ELR (cell line): ENCODE measurements around the gene LEF1.

Experiments
- DNase-seq: peaks from one replicate; pipeline ENCODE4 v3.0.0-alpha.2; 2015; ENCODE audit warnings: low read depth

The LEF1 gene

DNA sequence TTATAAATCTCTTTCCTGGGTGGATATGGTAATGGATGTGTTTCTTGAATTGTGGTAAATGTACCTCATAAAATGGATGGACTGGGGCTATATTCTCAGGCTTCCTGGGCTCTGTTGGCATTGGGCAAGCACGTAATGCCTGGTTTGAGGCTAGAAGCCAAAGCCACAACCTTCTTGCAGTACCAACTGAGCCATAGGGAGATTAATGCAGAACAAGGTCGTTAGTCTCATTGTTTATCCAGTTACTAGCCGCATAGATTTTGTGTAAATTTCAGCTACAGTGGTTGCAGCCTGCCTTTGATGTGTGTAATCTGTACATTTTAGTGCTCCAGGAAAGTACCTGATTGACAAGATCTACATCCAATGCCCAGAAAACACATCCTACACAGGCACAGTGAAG, 7.2 kb upstream of the LEF1 start:
- DNase-seq = no peak

DNA sequence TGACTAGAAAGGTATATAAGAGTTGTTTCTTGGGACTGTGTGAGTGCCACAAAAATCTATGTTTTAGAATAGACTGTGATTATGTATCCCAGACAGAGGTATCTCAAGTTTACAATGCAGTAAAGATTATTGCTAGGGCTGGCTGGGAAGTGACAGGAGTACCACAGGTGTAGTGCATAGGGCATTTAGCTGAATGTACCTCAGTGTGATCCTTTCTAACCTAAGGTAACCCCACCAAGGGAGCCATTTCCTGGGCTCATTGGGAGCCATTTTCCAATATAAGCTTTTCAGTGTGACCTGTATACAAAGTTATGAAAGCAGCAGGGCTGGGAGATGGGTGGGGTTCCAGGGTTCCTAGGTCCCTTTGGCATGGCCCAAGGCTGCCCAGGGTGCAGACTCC, 6.1 kb upstream of the LEF1 start:
- no peak for DNase-seq

DNA sequence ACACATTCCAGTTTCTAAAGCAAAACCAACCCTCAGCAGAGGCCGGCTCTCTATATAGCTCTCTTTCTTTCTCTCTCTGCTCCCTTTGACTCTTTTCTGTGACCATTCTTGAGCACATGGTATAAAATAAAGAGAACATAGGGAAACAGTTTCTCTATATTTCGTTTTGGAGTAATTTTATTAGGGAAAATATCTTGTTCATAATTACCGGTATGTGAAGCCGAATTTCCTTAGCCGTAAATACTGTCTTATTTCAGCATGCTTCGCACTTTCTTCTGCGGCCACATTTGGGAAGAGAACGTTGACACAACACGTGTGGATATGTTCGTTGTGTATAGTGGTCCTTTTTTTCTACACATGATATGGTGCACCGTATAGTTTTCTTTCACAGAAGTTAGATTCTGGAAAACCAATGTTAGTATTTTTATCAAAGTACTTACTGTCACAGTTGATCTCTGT, 4.9 kb upstream of the LEF1 start:
- no peak for DNase-seq

- DNase-seq = peak; percentile 78
Measured at GRCh38 chr4:108172753-108173598, 4.2 kb upstream of the LEF1 start.

DNA sequence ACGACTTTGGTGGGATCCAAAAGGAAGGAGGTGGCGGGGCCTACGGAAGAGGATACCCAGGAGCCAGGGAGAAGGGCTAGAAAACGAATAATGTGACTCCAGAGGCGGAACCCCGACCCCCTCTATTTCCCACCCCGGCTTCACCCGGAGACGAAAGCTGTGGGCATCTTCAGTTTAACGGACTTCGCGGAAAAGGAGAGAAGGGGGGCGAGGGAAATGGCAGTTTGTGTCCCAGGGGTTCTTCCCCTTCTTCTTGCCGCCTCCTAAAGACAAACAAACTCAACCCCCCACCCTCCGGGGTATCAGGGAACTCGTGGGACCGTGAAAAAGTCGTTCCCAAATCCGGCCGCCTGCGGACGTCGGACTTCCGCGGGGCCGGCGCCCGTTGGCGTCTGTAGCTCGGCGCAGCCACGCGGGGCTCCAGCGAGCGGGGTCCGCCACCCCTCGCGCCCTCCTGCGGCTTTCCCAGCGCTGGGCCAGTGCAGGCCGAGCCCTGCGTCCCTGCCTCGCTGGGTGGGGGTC, 3.6 kb upstream of the LEF1 start:
- peak; percentile 48 for DNase-seq

- DNase-seq = no peak
Measured at GRCh38 chr4:108171339-108172230, 2.9 kb upstream of the LEF1 start.

DNA sequence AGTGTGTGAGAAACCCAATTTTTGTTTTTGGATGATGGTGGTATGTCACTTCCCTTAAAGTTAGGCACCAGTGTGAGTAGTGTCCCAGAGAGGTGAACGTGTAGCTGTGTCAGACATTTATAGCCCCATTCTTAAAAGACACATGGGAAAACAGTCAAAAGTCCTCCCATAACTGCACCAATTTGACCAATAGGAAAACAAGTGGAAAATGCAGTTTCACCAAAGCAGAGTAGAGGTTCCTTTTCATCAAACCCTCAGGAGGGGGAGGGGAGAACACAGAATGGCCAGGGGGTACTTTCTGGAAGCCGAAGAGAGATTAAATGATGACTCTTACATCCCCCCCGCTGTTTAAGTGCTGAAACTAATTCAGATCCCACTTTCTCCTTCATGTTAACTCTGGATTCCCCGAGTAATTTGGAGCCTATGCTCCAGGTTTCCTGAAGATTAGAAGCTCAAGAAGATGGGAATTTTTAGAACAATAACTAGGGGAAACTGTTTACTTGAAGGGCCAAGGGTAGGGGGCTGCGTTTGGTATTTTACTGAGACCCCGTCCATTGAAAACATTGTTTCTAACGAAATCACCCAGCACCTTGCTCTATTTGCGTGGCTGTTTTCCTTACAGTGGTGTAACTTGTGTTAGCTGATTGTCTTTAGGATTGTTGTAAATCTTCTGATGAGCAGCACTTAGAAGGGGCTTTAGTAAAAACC, 2.1 kb upstream of the LEF1 start:
- DNase-seq = no peak

DNA sequence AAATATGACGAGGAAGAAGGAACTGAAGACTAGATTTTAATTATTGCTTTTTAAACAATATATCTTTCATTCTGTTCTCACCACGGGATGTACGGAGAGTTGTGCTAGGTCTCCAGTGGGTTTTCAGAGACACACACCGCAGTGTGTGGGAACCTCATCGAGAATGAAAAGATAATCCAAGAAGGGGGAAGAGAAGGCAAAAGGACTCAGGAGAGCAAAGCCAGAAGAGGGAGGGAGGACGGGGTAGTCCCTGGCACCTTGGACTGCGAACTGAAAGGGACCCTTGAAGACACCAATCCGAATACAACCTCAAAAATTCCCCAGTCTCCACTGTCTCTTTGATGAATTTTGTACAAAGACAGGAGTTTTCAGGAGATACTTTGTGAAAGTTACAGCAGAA, 932 bp upstream of the LEF1 start:
- no peak for DNase-seq

GRCh38 chr4:108168160-108168670, 517 bp downstream of the LEF1 start:
- DNase-seq = no peak

- peak; percentile 45 for DNase-seq
Measured at GRCh38 chr4:108166441-108167315, 2.1 kb downstream of the LEF1 start.

DNA sequence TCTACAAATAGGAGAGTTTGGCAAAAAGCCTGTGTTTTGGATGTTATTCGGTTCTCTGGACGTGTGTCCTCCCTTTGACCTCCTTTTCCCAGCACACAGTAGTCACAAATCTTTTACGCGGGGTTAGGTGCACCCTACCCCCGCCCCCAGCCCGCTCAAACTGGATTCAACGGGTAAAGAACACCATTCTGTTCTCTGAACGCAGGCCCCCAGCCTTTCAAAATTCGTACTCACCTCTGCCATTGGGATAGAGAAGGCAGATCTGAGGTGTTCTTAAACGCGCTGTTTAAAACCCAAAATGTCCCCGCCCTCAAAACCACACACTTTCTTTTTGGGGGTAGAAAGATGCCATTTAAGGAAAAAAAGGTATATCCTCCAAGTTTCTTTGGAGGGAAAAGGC, 2.7 kb downstream of the LEF1 start:
- no peak for DNase-seq

GRCh38 chr4:108165586-108165985, 3.1 kb downstream of the LEF1 start:
- no peak for DNase-seq

GRCh38 chr4:108163351-108163750, 5.4 kb downstream of the LEF1 start:
- no peak for DNase-seq

- no peak for DNase-seq
Measured at GRCh38 chr4:108160741-108161352, 7.9 kb downstream of the LEF1 start.

DNA sequence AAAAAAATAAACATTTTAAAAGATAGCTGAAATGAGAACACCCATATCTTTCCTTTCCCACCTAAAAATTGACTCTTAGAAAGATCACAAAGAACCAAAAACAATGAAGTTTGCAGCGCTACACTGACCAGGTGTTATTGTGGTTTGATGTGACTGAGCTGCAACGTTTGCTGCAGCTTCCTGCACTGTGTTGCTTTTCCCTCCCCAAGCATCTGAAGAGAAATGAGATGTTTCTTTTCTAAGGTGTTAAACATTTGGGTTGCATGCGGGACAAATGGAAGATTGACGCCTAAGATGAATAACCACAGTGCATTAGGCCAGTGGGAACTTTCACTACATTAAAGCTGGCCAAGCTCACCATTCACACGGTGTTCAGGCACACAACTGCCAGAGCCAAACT, 8.9 kb downstream of the LEF1 start:
- no peak for DNase-seq

- no peak for DNase-seq
Measured at GRCh38 chr4:108157655-108158054, 11.1 kb downstream of the LEF1 start.

GRCh38 chr4:108156391-108156790, 12.3 kb downstream of the LEF1 start:
- no peak for DNase-seq

DNA sequence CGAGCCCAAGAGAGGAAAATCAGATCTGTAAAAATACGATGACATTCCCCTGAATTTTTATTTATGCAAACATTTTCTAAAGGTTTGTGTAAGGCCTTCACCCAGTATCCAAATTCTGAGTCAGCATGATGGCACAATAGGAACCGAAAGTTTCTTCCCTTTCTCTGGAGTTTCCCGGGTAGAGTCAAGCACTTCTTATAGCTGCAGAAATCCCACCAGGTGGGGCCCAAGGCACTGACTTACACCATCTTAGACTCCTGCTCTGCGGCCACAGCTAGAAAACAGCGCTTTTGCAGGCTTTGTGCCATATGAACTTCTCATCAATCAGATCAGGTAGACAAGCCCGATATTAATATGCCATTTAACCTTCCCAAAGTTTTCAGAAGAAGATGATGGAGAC, 13.4 kb downstream of the LEF1 start:
- DNase-seq = peak; percentile 35

- no peak for DNase-seq
Measured at GRCh38 chr4:108152980-108153379, 15.8 kb downstream of the LEF1 start.

GRCh38 chr4:108149588-108150380, 18.9 kb downstream of the LEF1 start:
- DNase-seq = no peak
